Measurements from ENCODE around the gene QDPR.
"Not testable (repeated sequence)": the region's sequence is repeated elsewhere in the genome, so short reads cannot be mapped to it uniquely, and the experiment has no call there.

Gene QDPR

DNA sequence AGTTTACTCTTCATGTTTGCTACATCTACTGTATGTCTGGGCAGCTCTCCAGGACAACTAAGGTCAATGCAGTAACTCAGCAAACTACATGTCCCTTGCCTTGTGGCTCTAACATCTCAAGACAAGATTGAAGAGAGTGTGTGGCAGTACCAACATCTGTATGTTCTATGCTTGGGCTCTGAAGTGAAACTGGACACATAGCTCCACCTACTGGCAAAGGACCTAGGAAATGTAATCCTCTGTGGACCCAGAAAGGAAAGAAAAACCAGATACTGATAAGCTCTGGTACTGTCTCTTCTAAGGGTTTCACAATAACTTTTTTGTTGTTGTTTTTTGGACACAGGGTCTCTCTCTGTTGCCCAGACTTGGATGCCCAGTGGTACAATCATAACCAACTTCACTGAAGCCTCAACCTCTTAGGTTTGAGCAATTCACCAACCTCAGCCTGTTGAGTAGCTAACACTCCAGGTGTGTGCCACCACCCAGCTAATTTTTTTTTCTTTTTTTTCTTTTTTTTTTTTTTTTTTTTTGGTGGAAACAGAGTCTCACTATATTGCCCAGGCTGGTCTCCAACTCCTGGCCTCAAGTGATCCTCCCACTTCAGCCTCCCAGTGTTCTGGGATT is 64.1 kb downstream of the QDPR start:
- Histone ChIP-seq H3K4me2 (ENCODE audit: insufficient read depth, low read length) (no peak overlapping the region), H3K4me1 (ENCODE audit: insufficient read depth, low read length) (no peaks in the 10 kb centered on the region), H2AFZ (ENCODE audit: low read depth, low read length) (no peak overlapping the region), H3K9me3 (ENCODE audit: insufficient read depth, low read length, severe bottlenecking) (no peaks in the 10 kb centered on the region), H3K27me3 (ENCODE audit: insufficient read depth, low read length, poor library complexity) (no peaks in the 10 kb centered on the region), H4K20me1 (ENCODE audit: insufficient read depth, low read length) (no peaks in the 10 kb centered on the region), H3K4me3 (ENCODE audit: low read depth in 1 of 2, low read length in 2 of 2) (no peak overlapping the region), H3K36me3 (ENCODE audit: insufficient read depth, low read length) (no peaks in the 10 kb centered on the region), H3K79me2 (ENCODE audit: insufficient read depth, low read length) (no peaks in the 10 kb centered on the region), H3K9ac (ENCODE audit: low read depth, low read length) (no peak overlapping the region), H3K27ac (ENCODE audit: low read length) (no peak overlapping the region)
- ATAC-seq (ENCODE audit: insufficient read depth, low read depth) (peak; percentile 99), DNase-seq (peak; percentile 59)
- TF ChIP-seq EZH2 (IDR thresholded peaks at IDR 0.05; ENCODE audit: borderline replicate concordance, low read depth, low read length, severe bottlenecking): no peak
- TF ChIP-seq, protein P1, sequence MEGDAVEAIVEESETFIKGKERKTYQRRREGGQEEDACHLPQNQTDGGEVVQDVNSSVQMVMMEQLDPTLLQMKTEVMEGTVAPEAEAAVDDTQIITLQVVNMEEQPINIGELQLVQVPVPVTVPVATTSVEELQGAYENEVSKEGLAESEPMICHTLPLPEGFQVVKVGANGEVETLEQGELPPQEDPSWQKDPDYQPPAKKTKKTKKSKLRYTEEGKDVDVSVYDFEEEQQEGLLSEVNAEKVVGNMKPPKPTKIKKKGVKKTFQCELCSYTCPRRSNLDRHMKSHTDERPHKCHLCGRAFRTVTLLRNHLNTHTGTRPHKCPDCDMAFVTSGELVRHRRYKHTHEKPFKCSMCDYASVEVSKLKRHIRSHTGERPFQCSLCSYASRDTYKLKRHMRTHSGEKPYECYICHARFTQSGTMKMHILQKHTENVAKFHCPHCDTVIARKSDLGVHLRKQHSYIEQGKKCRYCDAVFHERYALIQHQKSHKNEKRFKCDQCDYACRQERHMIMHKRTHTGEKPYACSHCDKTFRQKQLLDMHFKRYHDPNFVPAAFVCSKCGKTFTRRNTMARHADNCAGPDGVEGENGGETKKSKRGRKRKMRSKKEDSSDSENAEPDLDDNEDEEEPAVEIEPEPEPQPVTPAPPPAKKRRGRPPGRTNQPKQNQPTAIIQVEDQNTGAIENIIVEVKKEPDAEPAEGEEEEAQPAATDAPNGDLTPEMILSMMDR (IDR thresholded peaks at IDR 0.05; ENCODE audit: borderline replicate concordance, extremely low read depth, low read length, poor library complexity, severe bottlenecking): peak; percentile 89

DNA sequence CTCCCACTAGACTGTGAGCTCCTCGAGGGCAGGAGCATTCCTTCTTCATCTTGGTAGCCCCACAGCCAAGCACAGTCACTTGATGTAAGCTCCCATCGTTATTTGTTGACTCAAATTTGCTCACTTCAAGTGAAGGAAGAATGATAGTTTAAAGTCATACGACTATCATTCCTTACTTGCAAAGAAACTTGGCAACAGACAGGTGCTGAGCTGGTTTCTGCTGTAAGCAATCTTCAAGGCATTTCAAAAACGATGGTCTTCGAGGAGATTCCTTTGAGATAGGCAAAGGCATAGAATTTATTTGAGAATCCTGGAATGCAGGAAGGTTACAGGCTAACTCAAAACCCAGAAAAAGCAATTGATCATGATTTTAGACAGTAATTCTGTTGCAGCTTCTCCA is 64.8 kb downstream of the QDPR start:
- no peaks in the 10 kb centered on the region for H3K27me3 ChIP-seq (ENCODE audit: insufficient read depth, low read length, poor library complexity)
- no peak overlapping the region for H3K9ac ChIP-seq (ENCODE audit: low read depth, low read length)
- no peaks in the 10 kb centered on the region for H3K79me2 ChIP-seq (ENCODE audit: insufficient read depth, low read length)
- no peaks in the 10 kb centered on the region for H3K9me3 ChIP-seq (ENCODE audit: insufficient read depth, low read length, severe bottlenecking)
- H2AFZ ChIP-seq (ENCODE audit: low read depth, low read length): no peak overlapping the region
- no peaks in the 10 kb centered on the region for H4K20me1 ChIP-seq (ENCODE audit: insufficient read depth, low read length)
- TF ChIP-seq, protein P1 (IDR thresholded peaks at IDR 0.05; ENCODE audit: borderline replicate concordance, extremely low read depth, low read length, poor library complexity, severe bottlenecking): no peak
- no peak for TF ChIP-seq EZH2 (IDR thresholded peaks at IDR 0.05; ENCODE audit: borderline replicate concordance, low read depth, low read length, severe bottlenecking)
- H3K4me2 ChIP-seq (ENCODE audit: insufficient read depth, low read length): no peak overlapping the region
- no peak overlapping the region for H3K27ac ChIP-seq (ENCODE audit: low read length)
- H3K4me1 ChIP-seq (ENCODE audit: insufficient read depth, low read length): no peaks in the 10 kb centered on the region
- ATAC-seq (ENCODE audit: insufficient read depth, low read depth): no peak
- DNase-seq: no peak
- no peak overlapping the region for H3K4me3 ChIP-seq (ENCODE audit: low read depth in 1 of 2, low read length in 2 of 2)
- no peaks in the 10 kb centered on the region for H3K36me3 ChIP-seq (ENCODE audit: insufficient read depth, low read length)

DNA sequence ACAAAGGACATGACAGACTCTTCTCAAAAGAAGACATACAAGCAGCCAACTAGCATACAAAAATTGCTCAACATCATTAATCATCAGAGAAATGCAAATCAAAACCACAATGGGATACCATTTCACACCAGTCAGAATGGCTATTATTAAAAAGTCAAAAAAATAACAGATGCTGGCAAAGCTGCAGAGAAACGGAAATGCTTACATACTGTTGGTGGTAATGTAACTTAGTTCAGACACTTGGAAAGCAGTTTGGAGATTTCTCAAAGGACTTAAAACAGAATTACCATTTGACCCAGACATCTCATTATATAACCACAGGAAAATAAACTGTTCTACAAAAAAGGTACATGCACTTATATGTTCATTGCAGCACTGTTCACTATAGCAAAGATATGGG is 69.4 kb downstream of the QDPR start:
- DNase-seq; H3K27me3 ChIP-seq (ENCODE audit: insufficient read depth, low read length, poor library complexity): not testable (repeated sequence)

DNA sequence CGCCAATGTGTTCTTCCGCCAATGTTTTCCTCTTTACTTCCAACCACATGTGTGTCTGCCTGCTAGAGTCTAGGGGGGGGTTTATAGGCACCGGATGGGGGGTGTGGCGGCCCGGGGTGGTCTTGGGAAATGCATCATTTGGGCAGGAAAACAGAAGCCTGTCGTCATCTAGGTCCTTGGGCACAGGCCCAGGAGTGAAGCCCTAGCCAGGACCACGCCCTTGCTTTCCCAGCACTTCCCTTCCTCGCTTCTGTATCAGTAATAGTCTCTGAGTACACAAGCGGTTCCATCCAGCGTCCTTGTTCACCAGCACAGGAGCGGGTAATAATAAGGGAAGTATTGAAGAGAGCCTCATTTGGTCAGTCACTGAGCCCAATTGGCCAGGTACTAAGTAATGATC is 74.5 kb downstream of the QDPR start:
- no peak for DNase-seq
- ATAC-seq (ENCODE audit: insufficient read depth, low read depth): no peak
- H3K4me1 ChIP-seq (ENCODE audit: insufficient read depth, low read length): no peaks in the 10 kb centered on the region
- H3K36me3 ChIP-seq (ENCODE audit: insufficient read depth, low read length): no peaks in the 10 kb centered on the region
- no peak overlapping the region for H3K4me3 ChIP-seq (ENCODE audit: low read depth in 1 of 2, low read length in 2 of 2)
- no peaks in the 10 kb centered on the region for H3K27me3 ChIP-seq (ENCODE audit: insufficient read depth, low read length, poor library complexity)
- H2AFZ ChIP-seq (ENCODE audit: low read depth, low read length): no peak overlapping the region
- H3K4me2 ChIP-seq (ENCODE audit: insufficient read depth, low read length): no peak overlapping the region
- no peaks in the 10 kb centered on the region for H3K9me3 ChIP-seq (ENCODE audit: insufficient read depth, low read length, severe bottlenecking)
- H3K79me2 ChIP-seq (ENCODE audit: insufficient read depth, low read length): no peaks in the 10 kb centered on the region
- no peak overlapping the region for H3K9ac ChIP-seq (ENCODE audit: low read depth, low read length)
- TF ChIP-seq, protein P1 (IDR thresholded peaks at IDR 0.05; ENCODE audit: borderline replicate concordance, extremely low read depth, low read length, poor library complexity, severe bottlenecking): no peak
- TF ChIP-seq EZH2 (IDR thresholded peaks at IDR 0.05; ENCODE audit: borderline replicate concordance, low read depth, low read length, severe bottlenecking): no peak
- H3K27ac ChIP-seq (ENCODE audit: low read length): no peak overlapping the region
- no peaks in the 10 kb centered on the region for H4K20me1 ChIP-seq (ENCODE audit: insufficient read depth, low read length)

More for the DNA sequence above, 69.4 kb downstream of the QDPR start:
- H4K20me1 ChIP-seq (ENCODE audit: insufficient read depth, low read length); H3K79me2 ChIP-seq (ENCODE audit: insufficient read depth, low read length); H3K4me3 ChIP-seq (ENCODE audit: low read depth in 1 of 2, low read length in 2 of 2); ATAC-seq (ENCODE audit: insufficient read depth, low read depth); H3K27ac ChIP-seq (ENCODE audit: low read length); H3K4me1 ChIP-seq (ENCODE audit: insufficient read depth, low read length); H3K9ac ChIP-seq (ENCODE audit: low read depth, low read length); H3K9me3 ChIP-seq (ENCODE audit: insufficient read depth, low read length, severe bottlenecking); H3K4me2 ChIP-seq (ENCODE audit: insufficient read depth, low read length); H2AFZ ChIP-seq (ENCODE audit: low read depth, low read length); H3K36me3 ChIP-seq (ENCODE audit: insufficient read depth, low read length): not testable (repeated sequence)

Measured in DND-41 (cell line).